BE2C (cell line): ENCODE data around the gene TXNRD3.

Experiments
- DNase-seq: peaks from one replicate; pipeline ENCODE4 v3.0.0-alpha.2; 2020
- H3K27me3 ChIP-seq: fragments of 250-450 bp; sonication (Bioruptor Pico); 2 replicates; pipeline ENCODE4 v1.5.1; 2020; ENCODE audit warnings: mild to moderate bottlenecking
- H3K36me3 ChIP-seq: fragments of 250-450 bp; sonication (Bioruptor Pico); 2 replicates; pipeline ENCODE4 v1.5.1; 2020; ENCODE audit warnings: mild to moderate bottlenecking
- H3K4me1 ChIP-seq: fragments of 250-450 bp; sonication (Bioruptor Pico); 2 replicates; pipeline ENCODE4 v1.5.1; 2020
- H3K4me3 ChIP-seq: 2 replicates; pipeline ENCODE4 v1.5.1; 2011; ENCODE audit warnings: low read depth, low read length
- H3K9me3 ChIP-seq: fragments of 250-450 bp; sonication (Bioruptor Pico); 2 replicates; pipeline ENCODE4 v1.5.1; 2020
- TF ChIP-seq, protein P1 (sequence below): IDR thresholded peaks from 2 replicates; pipeline ENCODE4 v1.5.1; 2012; ENCODE audit warnings: mild to moderate bottlenecking, low read depth, low read length

Gene TXNRD3

GRCh38 chr3:126568776-126569342 is 86.1 kb downstream of the TXNRD3 start:
- no peak for DNase-seq
- H3K4me3 ChIP-seq = no peak overlapping the region
- TF ChIP-seq, protein P1, sequence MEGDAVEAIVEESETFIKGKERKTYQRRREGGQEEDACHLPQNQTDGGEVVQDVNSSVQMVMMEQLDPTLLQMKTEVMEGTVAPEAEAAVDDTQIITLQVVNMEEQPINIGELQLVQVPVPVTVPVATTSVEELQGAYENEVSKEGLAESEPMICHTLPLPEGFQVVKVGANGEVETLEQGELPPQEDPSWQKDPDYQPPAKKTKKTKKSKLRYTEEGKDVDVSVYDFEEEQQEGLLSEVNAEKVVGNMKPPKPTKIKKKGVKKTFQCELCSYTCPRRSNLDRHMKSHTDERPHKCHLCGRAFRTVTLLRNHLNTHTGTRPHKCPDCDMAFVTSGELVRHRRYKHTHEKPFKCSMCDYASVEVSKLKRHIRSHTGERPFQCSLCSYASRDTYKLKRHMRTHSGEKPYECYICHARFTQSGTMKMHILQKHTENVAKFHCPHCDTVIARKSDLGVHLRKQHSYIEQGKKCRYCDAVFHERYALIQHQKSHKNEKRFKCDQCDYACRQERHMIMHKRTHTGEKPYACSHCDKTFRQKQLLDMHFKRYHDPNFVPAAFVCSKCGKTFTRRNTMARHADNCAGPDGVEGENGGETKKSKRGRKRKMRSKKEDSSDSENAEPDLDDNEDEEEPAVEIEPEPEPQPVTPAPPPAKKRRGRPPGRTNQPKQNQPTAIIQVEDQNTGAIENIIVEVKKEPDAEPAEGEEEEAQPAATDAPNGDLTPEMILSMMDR = no peak
- H3K27me3 ChIP-seq = no peaks in the 10 kb centered on the region
- H3K4me1 ChIP-seq = peaks cover 5% of the 10 kb centered on the region
- no peaks in the 10 kb centered on the region for H3K36me3 ChIP-seq
- H3K9me3 ChIP-seq = no peaks in the 10 kb centered on the region

DNA sequence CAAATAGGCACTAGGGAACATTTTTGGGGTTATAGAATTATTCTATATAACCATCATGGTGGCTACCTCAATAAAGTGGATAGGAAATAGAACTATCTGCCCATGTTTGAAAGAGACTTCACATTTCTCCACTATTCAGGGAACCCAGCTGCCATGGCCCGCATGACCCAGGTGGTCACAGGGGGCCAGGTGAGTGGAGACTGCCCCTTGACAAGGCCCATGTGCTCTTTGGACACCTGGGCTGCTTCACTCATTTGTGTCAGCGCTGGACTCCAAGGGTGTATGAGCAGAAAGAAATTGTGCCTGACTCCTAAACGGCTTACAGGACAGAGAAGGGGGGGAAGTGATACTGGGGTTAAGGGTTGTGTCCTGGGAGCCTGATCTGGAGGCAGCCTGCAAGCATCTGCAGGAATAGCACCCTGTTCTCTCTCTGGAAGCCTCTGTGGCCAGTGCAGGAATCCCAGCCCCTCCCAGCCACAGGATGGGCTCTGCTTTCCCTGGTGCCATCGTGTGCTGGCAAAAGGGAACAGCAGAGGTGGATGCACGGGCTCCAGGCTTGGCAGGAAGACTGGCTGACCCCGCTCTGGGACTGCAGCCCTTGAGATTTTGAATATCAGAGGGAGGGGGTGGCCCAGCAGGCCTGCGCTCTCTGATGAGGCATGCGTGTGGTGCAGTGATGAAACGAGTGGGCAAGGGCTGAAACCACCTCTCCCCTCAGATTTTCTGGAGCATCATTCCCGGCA is 87.1 kb downstream of the TXNRD3 start:
- no peak overlapping the region for H3K4me3 ChIP-seq
- TF ChIP-seq, protein P1 = no peak
- H3K27me3 ChIP-seq = no peaks in the 10 kb centered on the region; the same call in 1 of the 2 replicates
- no peaks in the 10 kb centered on the region for H3K36me3 ChIP-seq
- no peak for DNase-seq
- peaks cover 3% of the 10 kb centered on the region for H3K4me1 ChIP-seq
- H3K9me3 ChIP-seq = no peaks in the 10 kb centered on the region

DNA sequence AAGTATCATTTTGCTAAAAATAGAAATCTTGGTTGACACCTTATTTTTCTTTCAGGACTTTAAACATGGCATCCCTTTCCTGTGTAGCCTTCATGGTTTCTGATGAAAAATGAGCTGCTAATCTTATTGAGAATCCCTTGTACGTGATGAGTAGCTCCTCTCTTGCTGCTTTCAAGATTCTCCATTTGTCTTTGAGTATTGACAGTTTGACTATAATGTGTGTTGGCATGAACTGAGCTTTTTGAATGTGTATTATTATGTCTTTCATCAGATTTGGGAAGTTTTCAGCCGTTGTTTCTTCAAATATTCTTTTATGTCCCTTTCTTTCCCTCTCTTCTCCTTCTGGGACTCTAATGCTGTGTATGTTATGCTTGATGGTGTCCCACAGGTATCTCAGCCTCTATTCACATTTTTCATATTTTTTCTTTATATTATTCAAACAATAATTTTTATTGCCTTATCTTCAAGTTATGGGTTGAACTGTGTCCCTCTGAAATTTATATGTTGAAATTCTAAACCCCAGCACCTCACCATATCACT is 92.1 kb downstream of the TXNRD3 start:
- TF ChIP-seq, protein P1 = no peak
- no peaks in the 10 kb centered on the region for H3K36me3 ChIP-seq
- no peak overlapping the region for H3K4me3 ChIP-seq
- H3K4me1 ChIP-seq = no peaks in the 10 kb centered on the region
- H3K27me3 ChIP-seq = no peaks in the 10 kb centered on the region; the same call in 1 of the 2 replicates
- no peak for DNase-seq
- H3K9me3 ChIP-seq = no peaks in the 10 kb centered on the region

- H3K4me3 ChIP-seq = no peak within 1 kb of the TSS
- no peaks in the 10 kb centered on the region for H3K9me3 ChIP-seq
- H3K4me1 ChIP-seq = no peaks in the 10 kb centered on the region
- DNase-seq = no peak
- TF ChIP-seq, protein P1 = no peak
- no peaks in the 10 kb centered on the region for H3K36me3 ChIP-seq
- H3K27me3 ChIP-seq = no peaks in the 10 kb centered on the region; the same call in 1 of the 2 replicates
These were observed 96.4 kb downstream of the TXNRD3 start, which contains the start of gene C3orf22 for GRCh38 chr3:126558336-126559071. Gene C3orf22 (minus strand): TSS chr3:126558932. CDS start chr3:126553390, 5,542 bp downstream.

DNA sequence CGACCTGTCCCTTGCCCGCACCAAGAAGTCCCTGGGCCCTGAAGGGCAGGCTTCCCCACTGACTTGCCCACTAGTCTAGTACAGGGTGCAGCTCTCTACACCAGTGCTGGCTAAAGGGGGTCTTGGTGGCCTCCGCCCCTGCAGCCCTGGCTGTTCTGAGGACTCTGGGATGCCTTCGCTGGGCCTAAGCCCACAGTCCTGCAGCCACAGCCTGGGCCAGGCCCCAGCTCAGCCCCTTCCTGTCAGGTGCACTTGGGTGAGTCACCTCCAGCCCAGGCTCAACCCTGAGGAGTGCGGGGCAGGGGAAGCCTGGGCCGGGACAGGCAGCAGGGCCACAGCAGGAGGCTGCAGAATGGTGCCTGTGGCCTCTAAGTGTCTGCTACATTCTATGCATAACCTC is 97.2 kb downstream of the TXNRD3 start:
- no peak overlapping the region for H3K4me3 ChIP-seq
- peak; percentile 3 for DNase-seq
- H3K4me1 ChIP-seq = no peaks in the 10 kb centered on the region
- H3K9me3 ChIP-seq = no peaks in the 10 kb centered on the region
- H3K27me3 ChIP-seq = no peaks in the 10 kb centered on the region; the same call in 1 of the 2 replicates
- TF ChIP-seq, protein P1 = no peak
- H3K36me3 ChIP-seq = no peaks in the 10 kb centered on the region
